Motor neuron (in vitro differentiated cells): ENCODE measurements around the gene CTSD. TPM values are rescaled to one million over a fixed set of nuclear protein-coding genes. Genes with fewer than 3 reads are reported as not detected.

ENCODE experiments used
- ATAC-seq, 8 experiments: fragments of 200-7000 bp; cut with Tn5 transposase; replicated peaks in 6 of 8; 2 replicates each; pipeline ENCODE4 v1.8.0; 2021; ENCODE audit warnings: mild to moderate bottlenecking in 8 of 8, moderate library complexity in 8 of 8
- H3K27ac ChIP-seq, 2 donors: fragments of 250-450 bp; sonication (Bioruptor Pico); 2 replicates each; pipeline ENCODE4 v1.9.0; 2021; ENCODE audit warnings: antibody characterized with exemption in 2 of 2, mild to moderate bottlenecking in 2 of 2, moderate library complexity in 1 of 2
- H3K4me1 ChIP-seq, 2 donors: fragments of 250-450 bp; sonication (Bioruptor Pico); replicated peaks in 1 of 2; 2 replicates each; pipeline ENCODE4 v1.6.1; 2021; ENCODE audit warnings: antibody characterized with exemption in 2 of 2, mild to moderate bottlenecking in 2 of 2, moderate library complexity in 1 of 2
- H3K4me3 ChIP-seq, 5 donors: fragments of 250-450 bp; sonication (Bioruptor Pico); 2 replicates each; pipeline ENCODE4 v1.9.0; 2021; ENCODE audit warnings: antibody characterized with exemption in 5 of 5, mild to moderate bottlenecking in 5 of 5, moderate library complexity in 4 of 5
- WGBS, 10 experiments: fragments of 450-650 bp; shearing (Covaris generic); methylation state at CpG; one replicate each; pipeline ENCODE4 v1.0.0; 2022; 5-methylcytosine and 5-hydroxymethylcytosine counted together
- in situ Hi-C, 9 experiments: fragments of 400-800 bp; cut with MboI; loops; one replicate each; pipeline ENCODE4 v1.15.0; 2021; ENCODE audit warnings: low sequenced_read_pairs in 9 of 9, low pct_unique_long_range_greater_than_20kb in 2 of 9; ENCODE audit not compliant: unreplicated experiment in 9 of 9
- total RNA-seq, 8 experiments: library from RNA; unstranded; fragments of 300-600 nt; gene quantifications; 2 replicates each; pipeline versions ENCODE4 v1.2.3 to v1.2.4, GENCODE V29; 2022

Gene CTSD
- total RNA-seq, 8 experiments from 2014 or later, result 59.3 to 718 (median 107) TPM

DNA sequence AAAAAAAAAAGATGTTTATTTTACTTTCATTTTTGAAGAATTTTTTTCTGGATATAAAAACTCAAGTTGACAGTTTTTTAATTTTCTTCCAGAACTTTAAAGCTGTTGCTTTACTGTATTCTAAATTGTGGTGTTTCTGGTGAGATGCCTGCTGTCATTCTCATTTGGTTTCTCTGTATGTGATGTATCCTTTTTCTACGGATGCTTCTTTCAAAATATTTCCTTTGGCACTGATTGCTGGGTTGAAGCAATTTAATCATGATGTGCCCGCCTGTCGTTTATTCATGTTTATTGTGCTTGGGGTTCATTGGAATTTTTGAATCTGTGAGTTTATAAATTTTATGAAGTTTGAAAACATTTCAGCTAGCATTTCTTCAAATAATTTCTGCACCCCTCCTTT lies 29.4 kb upstream of the CTSD start:
- no peak for ATAC-seq
- Histone ChIP-seq H3K4me1 (no peaks in the 10 kb centered on the region), H3K27ac (no peak overlapping the region), H3K4me3 (no peak overlapping the region)
- in situ Hi-C loops, result no loop called here
- WGBS, 10 experiments, result 3 to 100% (median 67%) methylated on average over 2 to 3 of the region's 3 CpGs

GRCh38 chr11:1792461-1792860 lies 28.7 kb upstream of the CTSD start:
- 54 to 100% (median 88%) methylated on average over 1 to 12 of the region's 12 CpGs for WGBS, 10 experiments
- no peak for ATAC-seq
- H3K4me1 ChIP-seq, result no peaks in the 10 kb centered on the region
- in situ Hi-C loops, result no loop called here
- H3K27ac ChIP-seq, result no peak overlapping the region
- no peak overlapping the region for H3K4me3 ChIP-seq

GRCh38 chr11:1791912-1792311 lies 28.2 kb upstream of the CTSD start:
- WGBS, 10 experiments, result 47 to 100% (median 63%) methylated on average over 1 to 6 of the region's 6 CpGs; no CpG with 5 or more reads in 3 of the 10 experiments
- no peak overlapping the region for H3K4me3 ChIP-seq
- ATAC-seq, result no peak
- H3K4me1 ChIP-seq, result no peaks in the 10 kb centered on the region
- in situ Hi-C loops, result no loop called here
- H3K27ac ChIP-seq, result no peak overlapping the region

- in situ Hi-C loops, result no loop called here
- ATAC-seq, result no peak
- WGBS, 10 experiments, result 40 to 100% (median 86%) methylated on average over 1 to 3 of the region's 4 CpGs; no CpG with 5 or more reads in 2 of the 10 experiments
- Histone ChIP-seq H3K4me3 (no peak overlapping the region), H3K27ac (no peak overlapping the region), H3K4me1 (no peaks in the 10 kb centered on the region)
Measured at GRCh38 chr11:1786466-1786865, 22.7 kb upstream of the CTSD start.

GRCh38 chr11:1785749-1786413 lies 22.2 kb upstream of the CTSD start:
- peak in 2 of 8 experiments; percentile 32 to 38 for ATAC-seq
- Histone ChIP-seq H3K4me1 (no peaks in the 10 kb centered on the region), H3K27ac (no peak overlapping the region), H3K4me3 (no peak overlapping the region)
- 34 to 77% (median 60%) methylated on average over 2 to 11 of the region's 21 CpGs; no CpG with 5 or more reads in 1 of the 10 experiments for WGBS, 10 experiments
- in situ Hi-C loops, result no loop called here

DNA sequence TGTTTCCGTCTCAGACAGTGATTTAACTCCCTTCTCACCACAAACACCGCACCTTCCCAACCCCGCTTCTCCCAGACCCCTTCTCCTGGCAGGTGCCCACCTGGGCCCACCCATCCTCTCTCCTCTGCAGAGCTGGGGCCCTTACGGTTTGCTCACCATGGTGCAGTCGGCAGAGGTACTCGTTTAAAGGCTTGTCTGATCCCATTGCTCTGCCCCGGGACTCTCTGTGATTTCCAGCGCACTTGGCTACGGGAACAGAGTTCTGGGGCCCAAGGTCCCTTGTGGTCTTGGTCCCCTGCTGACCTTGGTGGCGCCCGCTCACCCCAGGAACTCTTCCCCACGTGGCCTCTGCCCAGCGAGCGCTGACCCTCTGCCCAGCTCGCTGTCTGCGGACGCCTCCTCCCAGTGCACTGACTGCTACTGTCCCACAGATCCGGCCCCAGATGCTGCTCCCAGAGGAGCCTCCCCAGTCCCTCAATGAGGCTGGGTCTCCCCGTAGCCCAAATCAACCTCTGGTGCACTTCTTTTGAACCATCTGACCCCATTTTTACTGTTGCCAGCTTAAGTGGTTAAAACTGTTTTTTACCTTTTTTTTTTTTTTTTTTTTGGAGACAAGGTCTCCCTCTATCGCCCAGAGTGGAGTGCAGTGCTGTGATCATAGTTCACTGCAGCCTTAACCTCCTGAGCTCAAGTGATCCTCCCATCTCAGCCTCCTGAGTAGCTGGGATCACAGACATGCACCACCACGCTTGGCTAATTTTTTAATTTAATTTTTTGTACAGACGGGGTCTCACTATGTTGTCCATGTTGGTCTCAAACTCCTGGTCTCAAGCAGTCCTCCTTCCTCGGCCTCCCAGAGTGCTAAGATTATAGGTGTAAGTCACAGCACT lies 21.3 kb upstream of the CTSD start:
- no peak for ATAC-seq
- in situ Hi-C loops, result no loop called here
- WGBS, 10 experiments, result 0 to 95% (median 80%) methylated on average over 1 to 10 of the region's 23 CpGs; no CpG with 5 or more reads in 1 of the 10 experiments
- no peak overlapping the region for H3K4me3 ChIP-seq
- no peak overlapping the region for H3K27ac ChIP-seq
- no peaks in the 10 kb centered on the region for H3K4me1 ChIP-seq

DNA sequence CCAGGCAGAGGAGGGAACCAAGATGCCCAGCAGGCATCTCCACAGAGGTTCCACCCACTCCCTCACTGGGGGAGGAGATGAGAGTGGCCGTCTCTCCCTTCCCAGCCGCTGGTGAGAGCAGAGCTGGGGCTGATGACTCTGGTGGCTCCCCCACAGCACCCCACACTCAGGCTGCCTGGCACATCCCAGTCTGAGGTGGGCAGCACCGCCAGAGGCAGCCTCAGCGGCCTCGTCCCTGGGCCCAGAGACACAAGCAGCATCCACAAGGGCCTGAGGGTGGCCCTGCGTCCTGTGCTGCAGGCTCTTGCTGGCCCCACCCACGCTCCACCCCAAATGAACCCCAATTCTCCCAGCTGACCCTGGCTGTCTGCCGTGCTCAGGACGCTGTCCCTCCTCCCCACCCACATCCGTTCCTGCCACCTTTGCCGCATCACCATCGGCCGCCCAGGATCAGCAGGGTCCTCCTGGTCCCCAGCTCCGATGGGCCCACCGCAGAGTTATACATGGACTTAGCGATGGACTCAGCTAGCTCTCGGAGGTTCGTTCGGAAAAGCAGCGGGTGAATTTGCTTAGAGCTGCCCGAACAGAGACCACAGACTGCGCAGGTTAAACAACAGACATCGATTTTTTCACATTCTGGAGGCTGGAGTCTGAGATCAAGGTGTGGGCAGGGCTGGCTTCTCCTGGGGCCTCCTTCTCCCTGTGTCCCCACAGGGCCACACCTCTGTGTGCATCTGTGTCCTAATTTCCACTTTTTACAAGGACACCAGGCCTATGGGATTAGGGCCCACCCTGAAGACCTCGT lies 20.2 kb upstream of the CTSD start:
- no peak overlapping the region for H3K27ac ChIP-seq
- H3K4me1 ChIP-seq, result no peaks in the 10 kb centered on the region
- WGBS, 10 experiments, result 45 to 100% (median 90%) methylated on average over 4 to 10 of the region's 24 CpGs; no CpG with 5 or more reads in 6 of the 10 experiments
- no peak overlapping the region for H3K4me3 ChIP-seq
- peak in 1 of 8 experiments; percentile 17 for ATAC-seq
- in situ Hi-C loops, result no loop called here

DNA sequence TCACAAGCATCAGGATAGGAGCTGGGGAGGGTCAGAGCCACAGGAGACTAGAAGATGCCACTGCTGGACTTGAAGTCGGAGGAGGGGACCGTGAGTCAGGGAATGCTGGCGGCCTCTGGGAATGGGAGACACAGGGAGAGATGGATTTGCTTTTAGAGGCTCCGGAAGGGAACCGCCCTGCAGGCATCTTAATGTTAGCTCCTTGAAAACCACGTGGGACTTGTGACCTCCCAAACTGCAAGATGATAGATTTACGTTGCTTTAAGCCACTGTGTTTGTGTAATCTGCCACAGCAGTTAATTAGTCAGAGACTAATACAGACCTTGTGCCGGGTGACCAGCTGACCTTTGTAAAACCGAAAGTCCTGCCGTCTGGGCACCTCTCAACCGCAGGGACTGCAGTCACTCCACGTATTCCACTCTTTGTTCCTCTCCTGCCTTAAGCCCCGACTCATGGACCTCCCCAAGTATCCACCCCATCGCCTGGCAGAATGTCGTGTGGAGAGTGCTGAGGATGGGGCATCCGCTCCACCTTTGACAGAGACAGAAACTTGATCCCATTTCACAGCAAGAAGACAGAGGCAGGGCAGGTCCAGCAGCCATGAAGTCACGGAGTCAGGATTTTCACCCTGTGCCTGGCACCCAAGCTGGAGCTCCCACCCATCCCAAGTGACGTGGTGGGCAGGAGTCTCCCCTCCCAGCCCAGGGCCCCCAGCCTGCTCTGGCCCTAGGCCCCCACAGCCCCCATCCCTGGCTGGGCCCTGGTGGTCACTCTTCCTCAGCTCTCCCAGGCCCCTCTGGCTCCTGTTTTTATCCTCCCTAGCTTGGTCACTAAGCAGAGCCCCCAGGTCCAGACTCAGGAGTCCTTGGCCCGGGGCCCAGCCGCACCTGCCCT lies 19.4 kb upstream of the CTSD start:
- peak in 3 of 8 experiments; percentile 31 to 46 (median 37) for ATAC-seq
- no peaks in the 10 kb centered on the region for H3K4me1 ChIP-seq

GRCh38 chr11:1782031-1782590 lies 18.4 kb upstream of the CTSD start:
- 40 to 80% methylated on average over 1 of the region's 13 CpGs; no CpG with 5 or more reads in 8 of the 10 experiments for WGBS, 10 experiments
- H3K27ac ChIP-seq, result no peak overlapping the region

More for the DNA sequence above, 19.4 kb upstream of the CTSD start:
- Histone ChIP-seq H3K27ac (no peak overlapping the region), H3K4me3 (no peak overlapping the region)
- 0 to 71% (median 47%) methylated on average over 1 to 14 of the region's 20 CpGs; no CpG with 5 or more reads in 4 of the 10 experiments for WGBS, 10 experiments
- in situ Hi-C loops, result no loop called here

GRCh38 chr11:1781593-1781975 lies 17.9 kb upstream of the CTSD start:
- H3K27ac ChIP-seq, result no peak overlapping the region
- in situ Hi-C loops, result no loop called here
- H3K4me3 ChIP-seq, result no peak overlapping the region
- WGBS, 10 experiments, result 20 to 100% (median 48%) methylated on average over 1 to 4 of the region's 9 CpGs; no CpG with 5 or more reads in 6 of the 10 experiments
- no peak for ATAC-seq
- no peaks in the 10 kb centered on the region for H3K4me1 ChIP-seq

More at GRCh38 chr11:1782031-1782590, 18.4 kb upstream of the CTSD start:
- H3K4me1 ChIP-seq, result no peaks in the 10 kb centered on the region
- no peak overlapping the region for H3K4me3 ChIP-seq
- no peak for ATAC-seq
- in situ Hi-C loops, result no loop called here

DNA sequence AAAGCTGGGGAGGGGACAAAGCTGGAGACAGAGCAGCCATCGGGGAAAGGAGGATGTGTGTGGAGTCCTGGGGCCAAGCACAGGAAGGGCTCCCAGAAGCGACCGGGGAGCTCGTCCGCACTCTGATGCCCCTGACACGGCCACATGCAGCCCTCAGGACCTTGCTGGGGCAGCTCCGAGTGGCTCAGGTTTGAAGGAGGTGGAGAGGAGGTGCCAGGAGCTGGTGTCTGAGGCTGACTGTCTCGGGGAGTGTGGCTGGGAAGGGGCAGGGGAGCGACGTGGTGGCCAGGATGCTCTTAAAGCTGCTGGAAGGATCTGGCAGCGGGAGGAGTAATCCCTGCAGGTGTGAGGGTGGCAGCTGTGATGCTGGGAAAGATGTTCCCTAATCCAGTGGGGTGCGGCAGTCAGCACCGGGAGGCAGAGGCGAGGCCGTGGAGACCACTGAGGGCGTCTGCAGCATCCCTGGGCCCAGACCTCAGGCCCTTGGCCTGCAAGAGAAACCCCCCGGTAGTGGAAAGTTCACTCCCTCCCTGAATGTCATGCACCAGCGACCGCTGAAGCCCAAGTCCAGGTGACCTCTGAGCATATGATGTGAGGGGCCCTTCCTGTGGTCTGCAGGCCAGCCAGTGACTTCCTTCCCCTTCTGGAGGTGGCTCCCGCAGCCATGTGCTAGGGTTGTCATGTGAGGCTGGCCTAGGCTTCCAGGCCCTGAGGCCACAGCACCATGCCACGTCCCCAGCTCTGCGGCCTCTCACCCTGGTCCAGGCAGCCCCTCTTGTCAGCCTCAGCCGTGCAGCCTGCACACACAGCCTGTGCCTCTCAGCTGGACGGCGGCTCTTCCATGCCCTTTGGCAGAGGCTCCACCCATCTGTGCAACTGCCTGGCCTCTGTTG lies 17.2 kb upstream of the CTSD start:
- Histone ChIP-seq H3K4me1 (no peaks in the 10 kb centered on the region), H3K4me3 (no peak overlapping the region), H3K27ac (no peak overlapping the region)
- 60 to 100% (median 90%) methylated on average over 1 to 3 of the region's 25 CpGs; no CpG with 5 or more reads in 5 of the 10 experiments for WGBS, 10 experiments
- peak in 1 of 8 experiments; percentile 35 for ATAC-seq
- in situ Hi-C loops, result no loop called here
